ENCODE data around the gene BSPRY.
"Not testable (repeated sequence)": the region's sequence is repeated elsewhere in the genome, so short reads cannot be mapped to it uniquely, and the experiment has no call there.

BSPRY gene

DNA sequence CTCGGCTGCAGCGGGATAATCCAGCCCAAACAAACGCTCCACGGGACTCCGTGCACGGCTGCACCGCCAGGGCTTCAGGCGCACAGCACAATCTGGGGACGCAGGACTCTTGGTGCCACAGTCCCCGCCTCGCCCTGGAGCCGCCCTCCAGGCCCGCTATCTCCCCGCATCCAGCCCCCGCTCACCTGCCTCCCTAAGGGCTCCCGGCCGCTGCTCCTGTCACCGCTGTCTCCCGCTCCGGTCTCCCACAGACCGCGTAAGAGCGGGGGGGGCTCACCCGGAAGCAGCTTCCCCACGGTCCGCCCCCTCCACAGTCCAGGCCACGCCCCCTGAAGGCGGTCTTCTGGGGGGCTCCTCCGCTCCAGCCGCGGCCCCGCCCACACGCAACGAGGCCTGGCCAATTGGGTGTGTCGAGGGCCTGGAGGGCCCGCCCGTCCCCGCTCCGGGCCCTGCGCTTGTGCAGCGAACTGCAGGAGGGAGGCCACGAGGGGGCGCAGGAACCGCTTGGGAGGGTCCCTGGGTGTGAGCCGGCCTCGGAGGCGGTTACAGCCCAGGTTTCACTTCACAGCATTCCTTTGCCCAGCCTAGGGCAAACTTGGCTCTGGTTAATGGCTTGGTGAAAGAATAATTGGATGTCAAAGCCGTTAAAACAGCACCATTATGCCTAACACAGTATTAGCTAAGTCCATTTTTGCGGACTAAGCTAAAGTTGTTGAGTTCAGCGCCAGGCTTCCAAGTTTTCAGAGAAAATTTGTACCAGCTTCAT, 51.9 kb downstream of the BSPRY start, which contains the start of gene ALAD:
Gene ALAD, minus strand, starts transcription at position 258 of the 766 bp plus-strand sequence. CDS start 7,725 bp downstream, outside the sequence.
- in situ Hi-C loops (cut with MboI; ENCODE audit: low sequenced_read_pairs): no loop called here
- Histone ChIP-seq H3K27me3 (ENCODE audit: low read depth) (no peaks in the 10 kb centered on the region), H3K9me3 (no peaks in the 10 kb centered on the region), H3K4me1 (peaks cover 14% of the 10 kb centered on the region), H3K4me3 (peak within 1 kb of the TSS; percentile 78), H3K36me3 (replicated peaks) (peaks cover 2% of the 10 kb centered on the region; the same call in 1 of the 2 replicates)
- peak; percentile 92 to 99 for DNase-seq (ENCODE audit: low spot score in 2 of 2)

DNA sequence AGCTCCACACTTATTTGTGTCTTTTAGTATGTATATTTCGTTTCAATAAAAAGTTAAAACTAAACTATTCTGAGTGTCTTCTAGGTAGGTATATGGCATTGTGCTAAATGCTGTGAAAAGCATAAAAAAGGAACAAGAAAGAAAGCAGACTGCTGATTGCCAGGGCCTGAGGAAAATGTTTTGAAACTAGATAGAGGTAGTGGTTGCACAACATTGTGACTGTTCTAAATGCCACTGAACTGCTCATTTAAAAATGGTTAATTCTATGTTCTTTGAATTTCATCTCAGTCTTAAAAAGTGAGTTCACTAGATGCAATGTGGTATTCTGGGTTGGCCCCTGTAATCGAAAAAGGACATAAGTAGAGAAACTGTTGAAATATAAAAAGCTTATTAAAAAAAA, 54.3 kb downstream of the BSPRY start:
- in situ Hi-C loops (cut with MboI; ENCODE audit: low sequenced_read_pairs): no loop called here
- DNase-seq (ENCODE audit: low spot score in 2 of 2): no peak
- peaks cover 26% of the 10 kb centered on the region for H3K36me3 ChIP-seq (replicated peaks)
- peaks cover 14% of the 10 kb centered on the region for H3K4me1 ChIP-seq
- H3K27me3 ChIP-seq (ENCODE audit: low read depth): no peaks in the 10 kb centered on the region
- no peak overlapping the region for H3K4me3 ChIP-seq
- no peaks in the 10 kb centered on the region for H3K9me3 ChIP-seq

DNA sequence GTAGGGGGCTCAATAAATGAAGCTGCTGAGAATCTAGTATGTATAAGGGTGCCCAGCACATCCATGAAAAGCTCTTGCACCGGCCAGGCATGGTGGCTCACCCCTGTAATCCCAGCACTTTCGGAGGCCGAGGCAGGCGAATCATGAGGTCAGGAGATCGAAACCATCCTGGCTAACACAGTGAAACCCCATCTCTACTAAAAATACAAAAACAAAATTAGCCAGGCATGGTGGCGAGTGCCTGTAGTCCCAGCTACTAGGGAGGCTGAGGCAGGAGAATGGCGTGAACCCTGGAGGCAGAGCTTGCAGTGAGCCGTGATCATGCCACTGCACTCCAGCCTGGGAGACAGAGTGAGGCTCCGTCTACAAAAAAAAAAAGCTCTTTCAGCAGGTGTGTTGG, 57.0 kb downstream of the BSPRY start:
- H3K9me3 ChIP-seq; DNase-seq (ENCODE audit: low spot score in 2 of 2); H3K4me3 ChIP-seq; H3K4me1 ChIP-seq; H3K27me3 ChIP-seq (ENCODE audit: low read depth): not testable (repeated sequence)
- in situ Hi-C loops (cut with MboI; ENCODE audit: low sequenced_read_pairs): loop anchor here (5.0 kb wide), 1 partner anchor 129 kb away; the partner anchor contains the start of genes CDC26 and PRPF4
- H3K36me3 ChIP-seq (replicated peaks): peaks cover 39% of the 10 kb centered on the region

DNA sequence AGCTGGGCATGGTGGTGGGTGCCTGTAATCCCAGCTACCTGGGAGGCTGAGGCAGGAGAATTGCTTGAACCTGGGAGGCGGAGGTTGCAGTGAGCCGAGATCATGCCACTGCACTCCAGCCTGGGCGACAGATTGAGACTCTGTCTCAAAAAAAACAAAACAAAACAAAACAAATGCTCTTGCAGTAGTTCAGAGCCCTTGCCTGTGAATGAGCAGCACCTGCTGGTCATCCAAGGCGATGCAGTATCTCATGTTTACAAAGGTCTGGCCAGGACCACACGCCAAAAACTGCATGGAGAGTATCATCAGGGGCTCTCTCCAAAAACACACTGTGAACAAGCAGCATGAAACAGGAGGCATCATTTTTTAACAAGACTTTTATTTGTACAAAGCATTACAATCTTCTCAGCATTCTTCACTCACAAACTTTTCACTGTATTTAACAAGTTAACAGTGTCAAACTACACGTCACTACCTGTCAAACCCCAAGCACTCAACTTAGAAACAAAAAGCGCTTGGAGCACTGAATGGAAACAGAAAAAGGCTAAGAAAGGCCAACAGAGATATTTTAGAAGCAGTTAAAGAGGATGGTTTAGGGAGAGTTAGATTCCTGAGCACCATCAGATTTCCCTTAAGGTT, 57.7 kb downstream of the BSPRY start:
- H3K9me3 ChIP-seq; H3K4me1 ChIP-seq; H3K4me3 ChIP-seq; H3K27me3 ChIP-seq (ENCODE audit: low read depth): not testable (repeated sequence)
- in situ Hi-C loops (cut with MboI; ENCODE audit: low sequenced_read_pairs): loop anchor here (5.0 kb wide), 1 partner anchor 130 kb away; the partner anchor contains the start of genes CDC26 and PRPF4
- peak; percentile 67 to 76 for DNase-seq (ENCODE audit: low spot score in 2 of 2)
- peaks cover 39% of the 10 kb centered on the region for H3K36me3 ChIP-seq (replicated peaks)

DNA sequence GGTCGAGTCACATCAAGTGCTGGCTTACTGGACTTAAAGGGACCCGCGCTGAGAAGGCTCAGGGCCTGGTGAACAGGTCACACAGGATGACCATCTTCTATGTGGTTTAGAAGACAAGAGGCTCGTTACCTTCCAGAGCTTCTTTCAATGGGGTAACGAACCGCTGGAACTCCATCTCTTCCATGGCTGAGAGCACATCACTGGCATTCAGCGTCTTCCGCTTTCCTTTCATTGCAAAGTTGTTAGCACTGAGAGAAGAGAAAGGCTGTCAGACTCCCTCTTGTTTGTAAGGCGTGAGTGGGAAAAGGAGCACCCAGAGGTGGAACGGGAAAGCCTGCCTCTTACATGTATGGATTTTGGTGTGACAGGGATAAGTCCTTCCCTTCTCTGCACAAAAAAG, 60.1 kb downstream of the BSPRY start:
- H3K36me3 ChIP-seq (replicated peaks): peaks cover 39% of the 10 kb centered on the region
- DNase-seq (ENCODE audit: low spot score in 2 of 2): no peak
- H3K4me1 ChIP-seq: peaks cover 6% of the 10 kb centered on the region
- peak overlapping the region; percentile 95 for H3K4me3 ChIP-seq
- H3K27me3 ChIP-seq (ENCODE audit: low read depth): no peaks in the 10 kb centered on the region
- in situ Hi-C loops (cut with MboI; ENCODE audit: low sequenced_read_pairs): loop anchor here (5.0 kb wide), 1 partner anchor 132 kb away; the partner anchor contains the start of genes CDC26 and PRPF4
- H3K9me3 ChIP-seq: no peaks in the 10 kb centered on the region

DNA sequence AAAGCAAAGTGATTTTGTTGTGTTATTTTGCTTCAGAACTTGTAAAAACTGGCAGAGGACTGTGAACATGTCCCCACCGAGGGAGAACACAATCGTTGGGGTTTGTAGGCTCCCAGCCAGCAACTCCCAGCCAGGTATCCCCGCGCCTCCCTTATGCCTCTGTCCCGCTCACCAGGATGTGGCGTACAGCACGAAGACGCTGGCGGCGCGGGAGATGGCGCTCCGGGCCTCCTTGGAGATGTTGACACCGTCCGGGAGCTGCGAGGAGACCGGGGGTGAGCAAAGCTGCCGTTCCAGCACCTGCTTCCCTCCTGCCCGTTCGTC, 60.5 kb downstream of the BSPRY start:
- DNase-seq (ENCODE audit: low spot score in 2 of 2): no peak
- Histone ChIP-seq H3K27me3 (ENCODE audit: low read depth) (no peaks in the 10 kb centered on the region), H3K4me3 (peak overlapping the region; percentile 95), H3K4me1 (peaks cover 6% of the 10 kb centered on the region), H3K9me3 (no peaks in the 10 kb centered on the region), H3K36me3 (replicated peaks) (peaks cover 39% of the 10 kb centered on the region)
- in situ Hi-C loops (cut with MboI; ENCODE audit: low sequenced_read_pairs): loop anchor here (5.0 kb wide), 1 partner anchor 133 kb away; the partner anchor contains the start of genes CDC26 and PRPF4

DNA sequence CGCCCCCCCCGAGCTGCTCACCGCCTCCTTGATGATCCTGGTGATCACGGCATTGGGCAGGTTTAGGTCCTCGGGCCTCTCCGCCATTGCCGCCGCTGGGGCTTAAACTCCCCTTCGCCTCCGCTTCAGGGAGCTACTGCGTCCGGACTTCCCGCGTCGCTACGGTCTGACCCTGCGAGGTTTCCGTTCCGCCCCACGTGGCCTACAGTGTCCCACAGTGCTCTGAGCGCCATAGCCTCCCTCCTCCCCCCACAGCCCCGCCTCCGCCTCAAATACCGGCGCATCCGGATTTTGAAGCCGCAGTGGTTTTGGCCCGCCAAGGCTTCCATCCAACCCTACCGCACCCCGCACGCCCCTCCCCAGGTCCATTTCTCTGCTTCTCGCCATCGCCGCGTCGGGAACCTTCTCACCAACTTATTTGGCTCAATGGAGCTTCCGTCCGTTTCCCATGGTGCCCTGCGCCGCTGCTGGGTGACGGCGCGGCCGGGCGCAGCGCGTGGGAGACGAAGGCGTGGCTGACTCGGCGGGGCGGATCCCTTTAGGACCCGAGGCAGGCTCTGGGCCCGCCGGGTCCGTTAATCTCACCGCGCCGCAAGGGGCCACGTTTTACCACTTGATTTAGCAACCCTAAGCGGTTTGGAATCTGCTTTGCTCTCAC, 61.0 kb downstream of the BSPRY start, which contains the start of the genes C9orf43 and POLE3:
Gene C9orf43, plus strand, starts transcription at position 541 of the 658 bp plus-strand sequence. CDS start 2,747 bp downstream, outside the sequence.
Gene POLE3, minus strand, starts transcription at position 469 of the 658 bp plus-strand sequence. Its CDS starts 382 bp downstream, at position 87.
- Histone ChIP-seq H3K4me3 (peak within 1 kb of the TSS; percentile 95), H3K4me1 (peaks cover 6% of the 10 kb centered on the region), H3K27me3 (ENCODE audit: low read depth) (no peaks in the 10 kb centered on the region), H3K9me3 (no peaks in the 10 kb centered on the region), H3K36me3 (replicated peaks) (peaks cover 39% of the 10 kb centered on the region)
- in situ Hi-C loops (cut with MboI; ENCODE audit: low sequenced_read_pairs): no loop called here
- peak; percentile 90 to 96 for DNase-seq (ENCODE audit: low spot score in 2 of 2)

DNA sequence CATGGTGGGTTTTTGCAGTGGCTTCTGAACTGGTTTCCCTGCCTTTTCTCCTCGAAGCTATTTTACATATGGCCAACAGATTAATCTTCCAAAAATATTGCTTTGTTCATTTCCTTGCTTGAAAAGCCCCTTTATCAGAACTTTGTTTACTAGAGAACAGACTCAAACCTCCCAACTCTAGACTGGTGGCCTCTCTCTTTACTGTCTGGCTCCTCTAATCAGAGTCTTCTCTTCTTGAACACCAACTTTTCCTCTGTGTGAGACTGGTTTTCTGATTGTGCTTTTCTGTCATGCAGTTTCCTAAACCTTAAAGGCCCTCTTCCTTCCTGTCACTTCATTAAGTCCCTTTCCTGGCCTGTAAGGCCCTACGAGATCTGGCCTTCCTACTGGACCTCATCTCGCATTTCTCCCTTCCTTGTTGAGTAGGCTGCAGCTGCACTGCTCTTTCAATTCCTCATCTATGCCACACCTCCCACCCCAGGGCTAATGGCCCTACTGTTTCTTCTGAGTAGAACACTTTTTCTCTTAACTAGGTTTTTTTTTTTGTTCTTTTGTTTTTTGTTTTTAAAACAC, 66.9 kb downstream of the BSPRY start:
- H3K9me3 ChIP-seq: no peaks in the 10 kb centered on the region
- H3K27me3 ChIP-seq (ENCODE audit: low read depth): no peaks in the 10 kb centered on the region
- H3K36me3 ChIP-seq (replicated peaks): no peaks in the 10 kb centered on the region
- no peak overlapping the region for H3K4me3 ChIP-seq
- in situ Hi-C loops (cut with MboI; ENCODE audit: low sequenced_read_pairs): no loop called here
- no peak for DNase-seq (ENCODE audit: low spot score in 2 of 2)
- H3K4me1 ChIP-seq: peaks cover 4% of the 10 kb centered on the region; the same call in 1 of the 2 replicates

DNA sequence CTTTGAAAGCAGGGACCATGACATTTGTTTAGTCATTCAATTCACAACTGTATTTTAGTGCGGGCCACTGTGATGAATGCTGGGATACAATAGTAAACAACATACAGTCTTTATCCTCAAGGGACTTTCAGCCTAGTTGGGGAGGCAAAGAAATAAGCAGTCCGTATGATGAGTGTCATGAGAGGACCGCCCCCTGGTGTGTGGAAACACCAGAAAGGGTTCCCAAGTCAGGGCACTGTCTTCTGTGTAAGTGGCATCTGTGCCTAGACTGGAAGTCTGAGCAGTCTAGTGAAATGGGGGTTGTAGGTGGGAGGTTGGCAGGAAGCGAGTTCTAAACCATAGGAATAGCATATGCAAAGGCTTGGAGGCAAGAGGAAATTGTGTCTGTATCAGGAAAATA, 68.0 kb downstream of the BSPRY start:
- DNase-seq (ENCODE audit: low spot score in 2 of 2): no peak
- in situ Hi-C loops (cut with MboI; ENCODE audit: low sequenced_read_pairs): no loop called here
- Histone ChIP-seq H3K4me3 (no peak overlapping the region), H3K9me3 (no peaks in the 10 kb centered on the region), H3K4me1 (no peaks in the 10 kb centered on the region), H3K27me3 (ENCODE audit: low read depth) (no peaks in the 10 kb centered on the region), H3K36me3 (replicated peaks) (no peaks in the 10 kb centered on the region)
